ENCODE data around the gene ATP13A4. TPM values are rescaled to one million over a fixed set of nuclear protein-coding genes. Genes with fewer than 3 reads are reported as not detected.

The ATP13A4 gene
- total and polyA plus RNA-seq, 2 of the 8 experiments (the other 6 are each of a cell fraction or from before 2014, with no cell fraction given) = 0.12 TPM; not detected in 1

GRCh38 chr3:193502871-193503270, 51.8 kb downstream of the ATP13A4 start:
- DNase-seq (ENCODE audit: low read depth in 1 of 2, low spot score in 2 of 2) (no peak), FAIRE-seq (no peak)
- H3K36me3 ChIP-seq (ENCODE audit: control insufficient read depth in 2 of 4, insufficient read depth in 4 of 4, low read length in 3 of 4) = no peaks in the 10 kb centered on the region
- no peak overlapping the region for H2AK5ac ChIP-seq (ENCODE audit: low read depth, low read length)
- no peak overlapping the region for H2BK20ac ChIP-seq (ENCODE audit: low read length)
- no peak overlapping the region for H2BK12ac ChIP-seq (ENCODE audit: low read depth, low read length)
- H3K23ac ChIP-seq (ENCODE audit: insufficient read length) = no peak overlapping the region
- no peak overlapping the region for H4K5ac ChIP-seq (ENCODE audit: insufficient read length, low read depth, low read length)
- H4K91ac ChIP-seq (replicated peaks; ENCODE audit: insufficient read length, low read length) = no peak overlapping the region
- H2BK15ac ChIP-seq (ENCODE audit: low read length) = no peak overlapping the region
- no peaks in the 10 kb centered on the region for H4K20me1 ChIP-seq (replicated peaks in 1 of 2; ENCODE audit: control insufficient read depth in 1 of 2, insufficient read depth in 2 of 2, low read length in 2 of 2)
- no peak overlapping the region for H2AFZ ChIP-seq (ENCODE audit: low read length)
- no peak overlapping the region for H3K4ac ChIP-seq (replicated peaks; ENCODE audit: insufficient read length, low read depth, low read length)
- CTCF ChIA-PET (ENCODE audit: partially characterized antibody) = interaction anchor here (1.4 kb wide), 1 partner anchor 311 kb away, joined by 3 read pairs; no protein-coding TSS in a partner anchor
- no peak overlapping the region for H3K14ac ChIP-seq (ENCODE audit: insufficient read length)
- no peak overlapping the region for H2BK120ac ChIP-seq (replicated peaks; ENCODE audit: low read depth, low read length)
- no peaks in the 10 kb centered on the region for H3K79me2 ChIP-seq (ENCODE audit: control insufficient read depth in 1 of 2, insufficient read depth in 2 of 2, low read length in 2 of 2)
- H2BK5ac ChIP-seq (ENCODE audit: low read depth, low read length) = no peak overlapping the region
- POLR2A ChIA-PET (ENCODE audit: partially characterized antibody) = no interaction called here
- no peak overlapping the region for H3K18ac ChIP-seq (ENCODE audit: extremely low read depth, low read length)
- H3K27ac ChIP-seq (ENCODE audit: low read depth, low read length) = no peak overlapping the region
- no peak overlapping the region for H3K9ac ChIP-seq (replicated peaks in 1 of 4; ENCODE audit: extremely low read depth in 1 of 4, low read depth in 3 of 4, low read length in 3 of 4)
- H3K4me2 ChIP-seq (ENCODE audit: insufficient read depth in 1 of 2, low read depth in 2 of 2, low read length in 2 of 2) = no peak overlapping the region
- H3K4me1 ChIP-seq (replicated peaks in 1 of 4; ENCODE audit: control insufficient read depth in 3 of 4, insufficient read depth in 4 of 4, low read length in 3 of 4) = no peaks in the 10 kb centered on the region
- H3K27me3 ChIP-seq (replicated peaks in 1 of 4; ENCODE audit: control insufficient read depth in 3 of 4, extremely low read depth in 1 of 4, insufficient read depth in 3 of 4, low read length in 3 of 4) = no peaks in the 10 kb centered on the region
- H3K23me2 ChIP-seq (ENCODE audit: low read depth, low read length) = no peaks in the 10 kb centered on the region
- no peak overlapping the region for H4K8ac ChIP-seq (ENCODE audit: extremely low read depth, insufficient read depth, low read length)
- no peak overlapping the region for H3K56ac ChIP-seq (replicated peaks; ENCODE audit: insufficient read length, low read depth, low read length)
- no peaks in the 10 kb centered on the region for H3K9me3 ChIP-seq (ENCODE audit: insufficient read depth in 2 of 2, low read depth in 1 of 2, low read length in 1 of 2)
- H3K4me3 ChIP-seq (ENCODE audit: extremely low read depth in 1 of 4, insufficient read depth in 2 of 4, low read depth in 3 of 4, low read length in 4 of 4) = no peak overlapping the region
- no peaks in the 10 kb centered on the region for H3K79me1 ChIP-seq (ENCODE audit: low read depth, low read length)
- WGBS, 2 experiments (ENCODE audit: extremely low coverage in 1 of 2, insufficient coverage in 1 of 2, insufficient read length in 1 of 2, insufficient replicate concordance in 2 of 2, low coverage in 1 of 2, low lambda C conversion rate in 2 of 2, missing lambda C conversion rate in 1 of 2) = 88% methylated on average over 4 of the region's 4 CpGs; no CpG with 5 or more reads in 1 of the 2 experiments
- TF ChIP-seq, protein P1, sequence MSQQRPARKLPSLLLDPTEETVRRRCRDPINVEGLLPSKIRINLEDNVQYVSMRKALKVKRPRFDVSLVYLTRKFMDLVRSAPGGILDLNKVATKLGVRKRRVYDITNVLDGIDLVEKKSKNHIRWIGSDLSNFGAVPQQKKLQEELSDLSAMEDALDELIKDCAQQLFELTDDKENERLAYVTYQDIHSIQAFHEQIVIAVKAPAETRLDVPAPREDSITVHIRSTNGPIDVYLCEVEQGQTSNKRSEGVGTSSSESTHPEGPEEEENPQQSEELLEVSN (IDR thresholded peaks at IDR 0.05) = no peak
- TF ChIP-seq SP4 (IDR thresholded peaks at IDR 0.05; ENCODE audit: low read length) = no peak
- TF ChIP-seq, protein P2, sequence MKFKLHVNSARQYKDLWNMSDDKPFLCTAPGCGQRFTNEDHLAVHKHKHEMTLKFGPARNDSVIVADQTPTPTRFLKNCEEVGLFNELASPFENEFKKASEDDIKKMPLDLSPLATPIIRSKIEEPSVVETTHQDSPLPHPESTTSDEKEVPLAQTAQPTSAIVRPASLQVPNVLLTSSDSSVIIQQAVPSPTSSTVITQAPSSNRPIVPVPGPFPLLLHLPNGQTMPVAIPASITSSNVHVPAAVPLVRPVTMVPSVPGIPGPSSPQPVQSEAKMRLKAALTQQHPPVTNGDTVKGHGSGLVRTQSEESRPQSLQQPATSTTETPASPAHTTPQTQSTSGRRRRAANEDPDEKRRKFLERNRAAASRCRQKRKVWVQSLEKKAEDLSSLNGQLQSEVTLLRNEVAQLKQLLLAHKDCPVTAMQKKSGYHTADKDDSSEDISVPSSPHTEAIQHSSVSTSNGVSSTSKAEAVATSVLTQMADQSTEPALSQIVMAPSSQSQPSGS (IDR thresholded peaks at IDR 0.05; ENCODE audit: low read length) = no peak
- no peak for TF ChIP-seq BCL11A (IDR thresholded peaks at IDR 0.05; ENCODE audit: low read depth in 2 of 2, low read length in 2 of 2)
